Measurements from ENCODE around the gene TYW1B.
"Not testable (repeated sequence)": the region's sequence is repeated elsewhere in the genome, so short reads cannot be mapped to it uniquely, and the experiment has no call there.

- TF ChIP-seq, protein P1, sequence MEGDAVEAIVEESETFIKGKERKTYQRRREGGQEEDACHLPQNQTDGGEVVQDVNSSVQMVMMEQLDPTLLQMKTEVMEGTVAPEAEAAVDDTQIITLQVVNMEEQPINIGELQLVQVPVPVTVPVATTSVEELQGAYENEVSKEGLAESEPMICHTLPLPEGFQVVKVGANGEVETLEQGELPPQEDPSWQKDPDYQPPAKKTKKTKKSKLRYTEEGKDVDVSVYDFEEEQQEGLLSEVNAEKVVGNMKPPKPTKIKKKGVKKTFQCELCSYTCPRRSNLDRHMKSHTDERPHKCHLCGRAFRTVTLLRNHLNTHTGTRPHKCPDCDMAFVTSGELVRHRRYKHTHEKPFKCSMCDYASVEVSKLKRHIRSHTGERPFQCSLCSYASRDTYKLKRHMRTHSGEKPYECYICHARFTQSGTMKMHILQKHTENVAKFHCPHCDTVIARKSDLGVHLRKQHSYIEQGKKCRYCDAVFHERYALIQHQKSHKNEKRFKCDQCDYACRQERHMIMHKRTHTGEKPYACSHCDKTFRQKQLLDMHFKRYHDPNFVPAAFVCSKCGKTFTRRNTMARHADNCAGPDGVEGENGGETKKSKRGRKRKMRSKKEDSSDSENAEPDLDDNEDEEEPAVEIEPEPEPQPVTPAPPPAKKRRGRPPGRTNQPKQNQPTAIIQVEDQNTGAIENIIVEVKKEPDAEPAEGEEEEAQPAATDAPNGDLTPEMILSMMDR (conservative IDR thresholded peaks at IDR 0.05; ENCODE audit: low read depth, low read length): not testable (repeated sequence)
- not testable (repeated sequence) for TF ChIP-seq SMC3 (IDR thresholded peaks at IDR 0.05; ENCODE audit: low read depth, low read length); CEBPB (IDR thresholded peaks at IDR 0.05; ENCODE audit: low read depth, low read length); POLR2A (IDR thresholded peaks at IDR 0.05; ENCODE audit: low read depth, low read length); RAD21 (IDR thresholded peaks at IDR 0.05; ENCODE audit: low read length); BHLHE40 (IDR thresholded peaks at IDR 0.05; ENCODE audit: low read depth, low read length); FOS (IDR thresholded peaks at IDR 0.05; ENCODE audit: low read depth, low read length); NFE2L2 (IDR thresholded peaks at IDR 0.05; ENCODE audit: low read depth, low read length); MAZ (IDR thresholded peaks at IDR 0.05; ENCODE audit: borderline replicate concordance, low read depth, low read length); RCOR1 (IDR thresholded peaks at IDR 0.05; ENCODE audit: insufficient replicate concordance, low read length); MAFK (IDR thresholded peaks at IDR 0.05; ENCODE audit: low read depth, low read length)
- TF ChIP-seq, protein P2, sequence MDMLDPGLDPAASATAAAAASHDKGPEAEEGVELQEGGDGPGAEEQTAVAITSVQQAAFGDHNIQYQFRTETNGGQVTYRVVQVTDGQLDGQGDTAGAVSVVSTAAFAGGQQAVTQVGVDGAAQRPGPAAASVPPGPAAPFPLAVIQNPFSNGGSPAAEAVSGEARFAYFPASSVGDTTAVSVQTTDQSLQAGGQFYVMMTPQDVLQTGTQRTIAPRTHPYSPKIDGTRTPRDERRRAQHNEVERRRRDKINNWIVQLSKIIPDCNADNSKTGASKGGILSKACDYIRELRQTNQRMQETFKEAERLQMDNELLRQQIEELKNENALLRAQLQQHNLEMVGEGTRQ (IDR thresholded peaks at IDR 0.05; ENCODE audit: low read depth, low read length): not testable (repeated sequence)
Observed at GRCh38 chr7:72632765-72633292, 195.2 kb downstream of the TYW1B start.

Measured in IMR-90 (cell line).